HG03521 (cell line): ENCODE results near the gene AMOTL2.

ENCODE experiments used
- ATAC-seq: cut with Tn5 transposase; IDR thresholded peaks from one replicate; pipeline ENCODE4 v1.9.1; 2021; ENCODE audit warnings: mild to moderate bottlenecking, moderate library complexity; ENCODE audit not compliant: unreplicated experiment

AMOTL2 gene

DNA sequence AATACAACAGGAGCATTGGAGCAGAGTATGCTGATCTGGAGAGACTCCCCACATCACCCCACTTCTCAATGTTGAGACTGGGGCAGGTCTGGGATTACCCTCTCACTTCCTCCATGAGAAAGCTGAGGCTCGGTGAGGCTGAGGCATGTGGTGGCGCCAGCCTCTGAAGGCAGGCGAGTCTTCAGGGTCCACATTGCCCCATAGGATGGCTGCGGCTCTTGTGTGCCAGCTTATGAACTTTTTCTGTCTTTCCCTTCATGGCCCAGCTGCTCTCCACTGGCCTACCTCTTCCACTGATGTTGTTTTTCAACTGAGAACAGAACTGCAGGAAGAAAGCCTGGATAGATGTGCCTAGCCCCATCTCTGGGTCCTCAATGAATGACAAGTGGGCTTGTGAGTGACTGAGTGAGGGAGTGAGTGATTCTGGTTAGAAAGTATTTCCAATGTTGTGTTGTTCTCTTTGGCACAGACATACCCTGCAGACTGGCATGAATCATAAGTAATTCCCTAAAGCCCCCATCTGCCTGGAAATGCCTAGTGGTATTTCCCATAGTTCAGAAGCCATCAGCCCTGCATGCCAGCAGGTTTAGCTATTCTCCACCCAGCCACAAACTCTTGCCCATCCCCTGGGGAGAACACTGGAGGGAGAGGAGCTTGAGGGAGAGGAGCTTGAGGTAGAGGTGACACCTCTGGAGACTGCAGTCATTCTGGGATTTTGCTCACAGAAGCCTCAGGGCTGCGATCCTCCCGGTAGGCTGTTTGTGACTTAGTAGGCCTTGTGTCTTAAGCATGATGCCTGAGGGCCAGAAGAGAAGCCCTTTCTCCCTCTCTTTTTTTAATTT lies 56.9 kb downstream of the AMOTL2 start:
- ATAC-seq: no peak

DNA sequence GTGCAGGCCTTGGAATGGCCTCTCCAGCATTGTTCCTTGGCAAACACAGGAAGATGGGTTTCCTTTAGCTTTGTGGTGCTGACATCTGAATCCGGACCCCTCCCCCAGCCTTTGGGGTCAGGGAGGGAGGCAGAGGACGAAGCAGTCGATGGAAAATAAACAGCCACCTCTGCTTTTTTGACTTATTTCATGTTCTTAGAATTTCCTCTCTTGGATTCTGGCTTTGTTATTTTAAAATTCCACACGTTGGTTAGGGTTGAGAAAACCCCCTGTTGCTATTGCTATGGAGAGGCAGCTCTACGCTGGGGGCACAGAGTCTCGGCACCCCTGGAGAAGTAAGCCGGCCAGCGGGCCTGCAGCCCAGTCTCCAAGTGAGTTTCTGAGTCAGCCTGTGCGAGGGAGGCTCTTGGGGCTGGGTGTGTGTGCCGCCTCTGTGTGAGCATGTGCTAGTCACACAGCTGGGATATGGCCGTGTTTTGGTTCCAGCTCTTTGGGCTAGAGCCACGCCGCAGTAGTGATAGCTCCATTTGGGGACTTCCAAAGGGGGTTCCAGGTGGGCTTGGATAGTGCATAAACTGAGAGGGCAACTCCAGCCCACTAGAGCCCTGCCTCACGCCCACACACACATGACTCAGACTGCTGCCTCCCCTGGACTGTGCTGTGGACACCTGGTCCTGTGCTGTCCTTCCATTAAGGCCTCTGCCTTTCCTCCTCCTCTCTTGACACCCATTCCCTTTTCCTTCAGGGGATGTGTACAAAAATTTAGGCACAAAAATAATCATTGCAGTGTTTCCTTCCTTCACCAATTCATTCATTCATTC lies 58.8 kb downstream of the AMOTL2 start:
- no peak for ATAC-seq

DNA sequence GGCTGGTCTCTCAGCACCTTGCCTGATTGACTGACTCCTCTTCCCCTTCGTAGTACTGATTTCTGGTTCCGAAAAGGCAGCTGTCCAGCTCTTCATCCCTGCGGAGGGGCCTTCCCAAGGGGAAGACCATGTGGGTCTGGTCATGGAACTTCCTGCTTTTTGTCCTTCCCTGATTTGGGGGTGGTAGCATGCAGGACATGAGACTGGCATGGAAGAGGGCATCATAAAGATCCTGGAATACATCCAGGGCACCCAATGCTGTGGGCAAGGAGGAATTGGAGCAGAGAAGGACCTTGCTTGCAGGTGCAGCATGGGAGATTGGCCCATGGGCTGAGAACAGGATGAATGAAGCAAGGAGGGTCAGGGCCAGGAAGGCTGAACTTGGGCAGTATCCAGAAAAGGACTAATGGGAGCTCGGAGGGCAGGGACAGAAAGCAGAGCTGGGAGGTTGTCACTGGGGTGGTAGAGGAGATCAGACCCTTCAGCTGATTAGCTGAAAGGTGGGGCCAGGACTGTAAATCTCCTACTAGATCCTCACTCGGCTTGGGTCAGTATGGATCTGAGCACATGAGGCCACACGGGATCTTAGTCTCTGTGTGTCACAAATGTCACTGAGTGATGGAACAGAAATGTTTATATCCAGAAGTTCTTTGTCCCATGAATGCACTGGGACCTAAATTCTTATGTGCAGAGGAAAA lies 59.5 kb downstream of the AMOTL2 start:
- no peak for ATAC-seq

DNA sequence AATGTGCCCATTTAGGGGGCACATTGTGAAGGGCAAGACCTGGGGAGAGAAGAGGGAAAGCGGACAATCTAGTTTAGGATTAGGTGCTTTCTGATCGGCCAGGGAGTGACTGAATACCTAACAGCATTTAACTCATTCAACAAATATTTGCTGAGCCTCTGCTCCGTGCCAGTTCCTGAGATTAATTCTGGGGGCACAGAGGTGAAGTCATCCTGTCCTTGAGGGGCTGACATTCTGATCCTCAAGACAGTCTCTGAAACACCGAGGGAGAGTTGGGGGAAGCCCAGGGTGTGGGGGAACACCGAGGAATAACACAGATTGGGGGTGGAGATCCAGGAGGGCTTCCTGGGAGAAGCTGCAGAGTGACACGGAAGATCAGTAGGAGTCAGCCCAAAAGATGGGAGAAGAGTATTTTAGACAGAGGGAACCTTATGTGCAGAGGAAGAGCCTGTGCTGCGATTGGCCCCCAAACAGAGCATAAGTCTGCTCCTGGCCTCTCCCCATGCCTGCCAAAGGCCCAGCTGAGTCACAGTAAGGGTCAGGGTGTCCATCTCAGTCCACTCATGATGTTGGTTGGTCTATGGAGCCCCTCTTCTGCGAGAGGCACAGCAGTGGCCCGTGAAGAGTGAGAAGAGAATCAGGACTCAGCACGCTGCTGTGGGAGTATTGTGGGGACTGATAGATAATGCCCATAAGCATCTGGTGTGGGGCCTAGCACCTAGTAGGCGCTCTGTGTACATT lies 60.2 kb downstream of the AMOTL2 start:
- no peak for ATAC-seq

DNA sequence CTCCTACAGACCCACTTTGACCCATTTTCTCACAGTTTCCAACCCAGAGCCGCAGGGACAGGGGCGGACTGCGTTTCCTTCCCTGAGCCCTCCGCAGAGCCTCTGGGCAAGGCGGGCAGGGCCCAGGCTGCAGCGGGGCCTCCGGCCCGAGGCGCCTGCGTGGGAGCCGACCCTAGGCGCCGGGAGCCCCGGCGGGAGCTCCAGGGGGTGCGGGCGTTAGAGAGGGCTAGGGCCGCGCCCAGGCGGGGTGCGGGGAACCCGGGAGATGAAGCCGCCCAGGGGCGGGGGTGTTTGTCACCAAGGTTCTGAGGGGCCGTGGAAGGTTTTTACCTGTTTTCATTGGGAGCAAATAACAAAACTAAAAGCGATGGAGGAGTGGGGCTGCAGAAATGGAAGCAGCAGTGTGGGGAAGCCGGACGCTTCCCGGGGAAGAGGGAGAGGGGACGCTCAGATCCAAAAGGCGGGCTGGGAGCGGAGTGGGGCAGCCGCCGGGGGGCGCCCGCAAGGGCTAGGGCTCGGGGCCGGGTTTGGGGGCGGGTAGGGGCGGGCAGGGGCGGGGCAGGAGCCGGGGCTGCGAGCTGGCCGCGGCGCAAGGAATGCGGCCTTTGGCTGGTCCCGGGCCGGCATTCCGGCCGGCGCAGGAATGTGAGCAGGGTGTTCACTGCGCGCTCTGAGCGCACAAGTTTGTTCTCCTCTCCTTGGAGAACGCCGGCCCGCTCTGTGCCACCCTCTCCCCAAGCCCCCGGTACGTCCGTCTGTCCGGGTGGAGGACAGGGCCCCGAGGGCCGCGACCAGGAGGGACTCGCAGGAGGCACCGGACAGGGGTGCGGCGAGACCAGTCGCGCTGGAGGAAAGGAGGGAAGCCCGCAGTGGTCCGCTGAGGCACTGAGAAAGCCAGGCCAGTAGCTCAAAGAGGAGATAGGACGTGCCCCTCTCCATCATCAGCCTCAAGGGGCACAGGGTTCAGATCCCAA lies 61.1 kb downstream of the AMOTL2 start:
- no peak for ATAC-seq

DNA sequence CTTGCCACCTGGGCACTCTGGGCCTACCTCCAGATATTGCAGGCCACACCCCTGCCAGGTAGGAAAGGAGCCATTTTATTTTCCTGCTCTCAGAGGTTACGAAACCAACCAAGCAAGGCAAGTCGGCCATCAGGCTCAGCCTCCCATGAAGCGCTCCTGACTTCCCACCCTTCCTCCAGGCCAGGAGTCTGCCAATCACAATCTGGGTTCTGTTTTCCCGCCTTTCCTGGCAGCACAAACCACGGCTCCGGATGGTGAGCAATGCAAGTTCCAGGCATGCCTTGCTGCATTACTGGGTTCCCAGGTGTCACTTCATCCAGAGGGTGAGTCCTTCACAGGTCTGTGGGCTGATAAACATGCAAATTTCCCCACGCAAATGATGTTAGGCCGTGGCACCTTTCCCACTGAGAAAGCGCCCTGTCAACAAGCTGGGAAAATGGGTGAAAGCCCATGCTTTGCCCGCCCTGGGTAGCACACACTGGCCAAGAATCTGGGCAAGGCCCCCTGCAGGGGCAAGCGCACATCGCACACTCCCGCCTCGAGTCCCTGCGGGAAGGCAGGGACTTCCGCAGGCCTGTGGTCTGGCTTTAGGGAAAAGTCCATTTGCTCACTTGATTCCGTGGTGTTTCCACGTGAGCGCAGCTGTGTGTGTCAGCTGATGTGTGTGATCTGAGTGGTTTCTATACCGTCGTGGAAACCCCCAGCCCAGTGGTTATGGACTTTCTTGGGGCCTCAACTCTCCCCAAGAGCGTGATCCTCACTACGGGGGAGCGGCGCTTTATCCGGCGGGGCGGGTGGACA lies 62.0 kb downstream of the AMOTL2 start:
- ATAC-seq: no peak

DNA sequence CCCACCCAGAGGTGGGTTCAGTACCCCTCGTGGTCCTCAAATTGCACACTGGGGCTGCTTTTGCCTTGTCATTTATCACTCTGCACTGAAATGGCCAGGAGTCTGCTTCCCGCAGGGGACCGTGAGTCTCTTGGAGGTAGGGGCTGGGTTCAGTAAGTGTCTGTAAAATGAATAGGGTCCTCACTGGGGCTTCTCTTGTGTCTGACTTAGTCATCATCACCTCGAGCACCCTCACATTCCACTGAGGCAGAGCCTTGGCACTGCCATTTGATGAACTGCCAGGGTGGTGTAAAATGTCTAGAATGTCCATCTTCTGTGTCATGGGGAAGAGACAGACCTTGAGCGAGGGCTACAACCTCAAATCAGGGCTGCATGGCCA lies 62.6 kb downstream of the AMOTL2 start:
- ATAC-seq: no peak

DNA sequence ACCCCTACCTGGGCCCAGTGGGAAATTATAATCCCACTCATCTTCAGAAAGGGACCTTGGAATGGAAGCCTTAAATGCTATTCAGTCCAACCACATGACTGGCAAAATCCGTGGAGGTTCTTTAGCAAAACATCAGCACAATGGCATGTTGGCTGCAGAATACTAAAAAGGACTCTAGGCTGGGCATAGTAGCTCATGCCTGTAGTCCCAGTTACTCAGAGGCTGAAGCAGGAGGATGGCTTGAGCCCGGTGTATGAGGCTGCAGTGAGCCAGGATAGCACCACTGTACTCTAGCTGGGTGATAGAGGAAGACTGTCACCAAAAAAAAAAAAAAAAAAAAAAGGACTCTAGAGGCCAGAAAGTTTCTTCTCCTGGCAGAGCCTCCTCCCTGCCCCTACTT lies 63.0 kb downstream of the AMOTL2 start:
- ATAC-seq: no peak

DNA sequence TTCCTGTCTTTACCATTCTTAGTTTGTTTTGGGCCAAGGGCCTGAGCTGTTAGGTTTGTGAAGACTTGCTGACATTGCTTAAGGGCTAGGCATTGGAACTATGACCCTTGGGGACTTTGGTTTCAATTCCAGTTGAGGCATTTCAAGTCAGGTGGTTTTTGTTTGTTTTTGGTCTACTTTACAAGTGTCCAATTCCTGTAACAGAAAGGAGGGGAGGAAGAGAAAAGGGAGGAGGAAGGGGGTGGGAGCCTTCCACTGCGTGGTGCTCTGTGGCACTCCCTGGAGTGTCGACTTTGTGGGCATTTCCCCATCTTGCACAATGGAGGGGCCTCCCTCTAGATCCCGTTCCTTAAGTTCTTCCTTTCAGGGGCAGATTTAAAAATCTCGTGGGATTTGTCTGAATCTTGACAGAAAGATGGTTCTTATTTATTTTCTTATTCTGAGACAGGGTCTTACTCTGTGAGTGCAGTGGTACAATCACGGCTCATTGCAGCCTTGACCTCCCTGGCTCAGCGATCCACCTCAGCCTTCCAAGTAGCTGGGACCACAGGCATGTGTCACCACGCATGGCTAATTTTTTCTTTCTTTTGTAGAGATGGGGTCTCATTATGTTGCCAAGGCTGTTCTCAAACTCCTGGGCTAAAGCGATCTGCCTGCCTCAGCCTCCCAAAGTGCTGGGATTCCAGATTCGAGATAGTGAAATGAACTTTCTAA lies 64.1 kb downstream of the AMOTL2 start:
- no peak for ATAC-seq

DNA sequence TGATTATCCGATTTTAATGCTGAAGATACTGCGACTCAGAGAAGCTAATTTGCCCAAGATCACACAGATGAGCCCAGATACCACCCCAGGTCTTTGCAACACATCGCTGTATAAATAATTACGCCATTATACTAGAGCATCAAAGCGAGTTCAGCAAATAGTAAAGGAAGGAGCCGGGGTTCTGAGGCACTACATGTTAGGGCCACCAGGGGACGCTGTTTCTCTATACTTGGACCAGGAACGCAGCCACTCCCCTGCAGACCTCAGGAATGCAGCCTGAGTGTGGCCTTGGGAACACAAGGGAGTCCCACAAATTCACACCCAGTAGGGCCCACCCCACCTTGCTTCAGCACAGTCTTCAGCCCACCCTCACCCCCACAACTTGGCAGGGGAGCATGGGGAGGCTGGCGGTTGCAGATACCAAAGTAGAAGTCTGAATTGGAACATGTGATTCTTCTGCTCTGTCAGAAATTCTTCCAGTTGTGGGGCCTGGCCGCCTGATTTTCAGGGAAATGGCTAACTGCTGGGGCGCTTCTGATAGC lies 65.8 kb downstream of the AMOTL2 start:
- ATAC-seq: no peak

DNA sequence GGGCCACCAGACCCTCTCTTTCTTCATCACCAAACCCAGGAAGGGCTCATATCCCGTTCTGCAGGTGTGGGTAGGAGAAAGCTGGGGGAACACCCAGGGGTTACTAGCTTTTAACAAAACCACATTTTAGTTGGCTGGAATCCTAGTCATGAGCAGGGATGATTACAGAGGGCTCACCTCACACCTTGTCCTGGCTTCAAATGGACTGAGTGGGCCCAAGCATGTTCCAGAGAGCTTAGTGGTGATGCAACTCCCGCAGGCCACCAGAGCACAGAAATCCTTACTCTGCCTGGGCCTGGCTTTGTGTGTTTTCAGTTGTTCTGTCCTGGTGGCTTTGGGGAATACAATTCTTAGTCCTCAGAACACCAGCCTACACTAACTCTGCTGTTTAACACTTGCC lies 66.8 kb downstream of the AMOTL2 start:
- ATAC-seq: no peak

DNA sequence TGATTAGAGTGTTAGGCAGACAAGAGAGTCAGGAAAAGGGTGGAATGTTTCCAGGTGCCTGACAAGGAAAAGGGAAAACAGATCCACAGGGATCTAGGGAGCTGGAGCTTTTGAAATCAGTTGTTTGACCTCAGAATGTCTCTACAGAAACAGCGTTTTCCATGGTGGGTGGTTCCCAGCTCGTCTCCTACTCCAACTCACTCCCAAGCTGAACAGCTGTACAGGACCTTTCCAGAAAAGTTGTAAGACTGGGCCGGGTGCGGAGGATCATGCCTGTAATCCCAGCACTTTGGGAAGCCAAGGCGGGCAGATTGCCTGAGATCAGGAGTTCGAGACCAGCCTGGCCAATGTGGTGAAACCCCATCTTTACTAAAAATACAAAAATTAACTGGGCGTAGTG lies 67.9 kb downstream of the AMOTL2 start:
- no peak for ATAC-seq
